ENCODE measurements around the gene G6PC3.
A peak's percentile ranks its signal among the peaks of the same experiment; 100 is the strongest.
"Not testable (repeated sequence)": the region's sequence is repeated elsewhere in the genome, so short reads cannot be mapped to it uniquely, and the experiment has no call there.

The G6PC3 gene

DNA sequence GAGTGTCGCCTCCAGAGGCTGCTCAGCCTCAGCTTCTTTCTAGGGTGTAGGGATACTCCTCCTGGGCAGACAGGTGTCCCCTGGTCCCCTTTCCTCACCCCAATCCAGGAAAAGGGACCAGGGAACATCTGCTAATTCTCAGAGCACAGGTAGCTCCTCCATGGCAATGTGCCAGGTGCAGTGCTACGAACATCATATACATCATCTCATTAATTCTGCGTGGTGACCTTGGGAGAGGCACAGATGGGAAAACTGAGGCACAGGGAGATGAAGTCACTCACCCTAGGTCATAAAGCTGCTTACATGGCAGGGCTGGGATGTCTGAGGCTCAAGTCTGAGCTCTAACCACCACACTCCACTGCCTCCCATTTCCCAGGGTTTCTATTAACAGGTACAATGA is 41.2 kb downstream of the G6PC3 start:
- FAIRE-seq, result peak; percentile 57
- TF ChIP-seq TAF1 (IDR thresholded peaks at IDR 0.05; ENCODE audit: borderline replicate concordance, low read depth, low read length), result no peak
- TF ChIP-seq POLR2A (IDR thresholded peaks at IDR 0.05; ENCODE audit: low read depth, low read length), result no peak
- no peak for TF ChIP-seq POLR2AphosphoS5 (IDR thresholded peaks at IDR 0.05; ENCODE audit: low read depth, low read length)

DNA sequence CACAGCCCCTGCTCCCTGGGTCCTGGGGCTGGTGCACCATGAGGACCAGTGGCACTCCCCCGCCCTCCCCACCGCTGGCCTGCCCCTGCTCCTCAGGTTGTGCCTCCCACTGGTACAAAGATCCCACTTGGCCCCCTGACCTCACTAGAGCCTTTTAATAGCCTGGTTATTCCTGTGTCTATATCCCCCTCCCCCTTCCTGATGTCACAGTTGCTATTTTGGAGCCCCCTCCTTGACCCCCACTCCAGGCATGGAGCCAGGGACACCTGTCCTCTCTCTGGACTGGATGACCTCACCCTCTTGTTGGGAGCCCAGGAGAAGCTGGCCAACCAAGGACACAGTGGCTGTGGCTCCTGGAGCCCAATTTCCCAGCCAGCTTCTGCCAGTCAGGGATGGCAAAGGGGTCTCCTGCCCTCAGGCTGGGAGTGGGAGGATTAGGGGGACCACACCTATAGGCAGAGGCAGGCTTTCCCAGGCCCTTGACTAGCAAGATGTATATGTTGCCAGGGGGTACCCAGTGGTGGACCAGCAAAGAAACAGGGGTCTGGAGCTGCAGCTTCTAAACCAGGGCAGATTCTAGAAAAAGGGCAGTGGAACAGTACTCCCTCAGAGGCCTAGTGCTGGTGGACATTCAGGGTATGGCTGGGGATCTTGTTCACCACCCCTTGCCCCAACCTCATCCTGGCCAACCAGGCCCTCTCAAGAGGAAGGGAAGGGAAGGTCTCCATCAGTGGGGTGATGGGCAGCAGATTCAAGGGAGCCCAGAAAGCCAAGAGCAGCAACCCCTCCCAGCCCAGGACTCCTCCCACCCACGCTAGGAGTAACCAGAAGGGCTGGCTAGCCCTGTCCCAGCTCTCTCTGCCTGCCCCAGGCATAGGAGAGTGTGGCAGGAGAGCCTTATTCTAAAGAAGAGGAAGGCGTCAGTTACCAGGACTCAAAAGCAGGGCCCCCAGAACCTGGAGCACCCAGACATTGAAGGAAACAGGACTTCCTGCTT is 42.0 kb downstream of the G6PC3 start:
- no peak for DNase-seq (ENCODE audit: insufficient read length)
- FAIRE-seq, result no peak
- TF ChIP-seq POLR2A (IDR thresholded peaks at IDR 0.05; ENCODE audit: low read depth, low read length) (no peak), POLR2AphosphoS5 (IDR thresholded peaks at IDR 0.05; ENCODE audit: low read depth, low read length) (no peak), TAF1 (IDR thresholded peaks at IDR 0.05; ENCODE audit: borderline replicate concordance, low read depth, low read length) (no peak)

More for the DNA sequence above, 41.2 kb downstream of the G6PC3 start:
- no peak for DNase-seq (ENCODE audit: insufficient read length)

GRCh38 chr17:44113382-44113781 is 42.8 kb downstream of the G6PC3 start:
- TF ChIP-seq TAF1 (IDR thresholded peaks at IDR 0.05; ENCODE audit: borderline replicate concordance, low read depth, low read length), result no peak
- no peak for TF ChIP-seq POLR2A (IDR thresholded peaks at IDR 0.05; ENCODE audit: low read depth, low read length)
- no peak for TF ChIP-seq POLR2AphosphoS5 (IDR thresholded peaks at IDR 0.05; ENCODE audit: low read depth, low read length)
- FAIRE-seq, result no peak
- DNase-seq (ENCODE audit: insufficient read length), result no peak

DNA sequence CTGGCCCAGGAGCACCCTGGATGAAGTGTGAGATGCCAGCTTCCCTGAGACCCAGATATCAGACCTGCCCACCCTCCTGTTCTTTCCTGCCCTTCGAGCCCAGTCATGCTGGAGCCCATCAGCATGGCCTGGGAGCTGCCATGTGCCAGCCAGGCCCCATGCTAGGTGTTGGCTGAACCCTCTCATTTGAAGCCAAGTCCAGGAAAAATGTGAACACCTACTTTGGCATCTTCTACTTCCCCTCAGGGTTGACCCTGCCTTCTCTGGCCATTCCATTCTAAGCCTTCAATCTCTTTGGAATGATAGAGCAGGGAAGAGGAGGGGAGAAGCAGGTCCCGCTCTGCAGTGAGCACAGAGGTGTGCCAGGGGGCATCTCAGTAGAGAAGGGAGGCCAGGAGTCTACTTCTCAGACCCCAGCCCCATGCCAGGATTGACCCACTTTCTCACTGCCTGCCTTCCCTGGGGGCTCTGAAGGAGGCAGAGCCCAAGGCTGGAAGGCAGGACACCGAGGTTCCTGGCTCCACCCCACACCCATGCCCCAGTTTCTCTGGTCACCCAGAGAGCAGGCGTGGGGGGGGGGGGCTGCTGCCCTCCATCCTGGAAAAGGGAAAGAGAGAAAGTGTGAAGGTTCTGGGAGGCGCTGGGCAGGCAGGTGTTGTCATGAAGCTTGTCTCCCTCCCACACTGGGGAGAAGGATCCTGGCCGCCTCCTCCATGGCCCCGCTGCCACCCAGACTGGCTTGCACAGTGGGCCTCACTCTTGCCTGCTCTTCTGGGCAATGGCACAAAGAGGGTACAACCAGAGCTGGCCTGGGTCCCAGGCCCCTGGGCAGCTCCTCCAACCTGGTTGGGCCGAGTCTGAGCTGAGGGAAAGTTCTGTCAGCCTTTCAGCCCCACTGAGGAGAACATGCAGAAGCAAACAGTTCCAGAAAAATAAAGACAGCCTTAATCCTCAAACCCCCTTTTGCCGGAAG is 43.6 kb downstream of the G6PC3 start:
- FAIRE-seq (no peak), DNase-seq (ENCODE audit: insufficient read length) (no peak)
- TF ChIP-seq TAF1 (IDR thresholded peaks at IDR 0.05; ENCODE audit: borderline replicate concordance, low read depth, low read length) (no peak), POLR2A (IDR thresholded peaks at IDR 0.05; ENCODE audit: low read depth, low read length) (no peak), POLR2AphosphoS5 (IDR thresholded peaks at IDR 0.05; ENCODE audit: low read depth, low read length) (no peak)

DNA sequence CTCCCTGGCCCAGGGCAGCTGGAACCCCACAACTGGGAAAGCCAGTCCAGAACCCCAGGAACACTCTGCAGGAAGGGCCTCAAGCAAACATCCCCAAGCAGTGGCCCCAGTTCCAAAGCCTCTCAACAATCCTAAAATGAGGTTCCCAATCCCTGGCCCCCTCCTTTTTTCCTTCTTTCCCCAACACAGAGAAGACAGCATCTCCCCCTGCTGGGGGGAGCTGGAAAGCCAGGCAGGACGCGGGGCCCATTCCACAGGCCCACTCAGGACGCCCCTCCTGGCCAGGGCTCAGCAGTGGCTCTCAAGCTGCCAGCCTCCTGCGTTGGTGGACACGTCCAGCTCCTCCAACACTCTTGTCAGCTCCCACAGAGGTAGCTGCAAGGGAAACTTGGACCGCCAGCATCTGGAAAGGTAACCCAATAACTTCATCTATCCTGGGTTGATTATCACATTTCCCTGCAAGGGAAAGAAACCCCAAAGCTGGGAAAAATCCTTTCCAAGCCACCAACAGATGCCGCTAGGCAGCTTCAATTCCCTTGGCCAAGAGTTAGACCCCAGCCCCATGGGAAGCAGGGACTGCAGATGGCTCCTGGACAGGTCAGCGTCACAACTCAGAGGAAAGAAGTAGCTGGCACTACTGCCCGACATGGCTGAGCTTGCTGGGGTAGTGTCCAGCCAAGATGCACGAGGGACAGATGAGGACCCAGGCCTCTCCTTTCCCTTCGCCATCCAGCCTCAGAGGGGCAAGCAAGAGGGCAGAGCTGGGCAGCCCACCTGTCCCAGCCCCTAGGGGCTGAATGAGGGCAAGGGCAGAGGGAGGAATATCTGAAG is 45.3 kb downstream of the G6PC3 start:
- DNase-seq (ENCODE audit: insufficient read length), result no peak
- no peak for FAIRE-seq
- TF ChIP-seq POLR2AphosphoS5 (IDR thresholded peaks at IDR 0.05; ENCODE audit: low read depth, low read length), result no peak
- TF ChIP-seq TAF1 (IDR thresholded peaks at IDR 0.05; ENCODE audit: borderline replicate concordance, low read depth, low read length), result no peak
- TF ChIP-seq POLR2A (IDR thresholded peaks at IDR 0.05; ENCODE audit: low read depth, low read length), result no peak

GRCh38 chr17:44117351-44117750 is 46.8 kb downstream of the G6PC3 start:
- no peak for FAIRE-seq
- TF ChIP-seq TAF1 (IDR thresholded peaks at IDR 0.05; ENCODE audit: borderline replicate concordance, low read depth, low read length) (no peak), POLR2AphosphoS5 (IDR thresholded peaks at IDR 0.05; ENCODE audit: low read depth, low read length) (no peak), POLR2A (IDR thresholded peaks at IDR 0.05; ENCODE audit: low read depth, low read length) (no peak)
- DNase-seq (ENCODE audit: insufficient read length), result no peak

- TF ChIP-seq POLR2A (IDR thresholded peaks at IDR 0.05; ENCODE audit: low read depth, low read length) (no peak), TAF1 (IDR thresholded peaks at IDR 0.05; ENCODE audit: borderline replicate concordance, low read depth, low read length) (no peak), POLR2AphosphoS5 (IDR thresholded peaks at IDR 0.05; ENCODE audit: low read depth, low read length) (no peak)
- FAIRE-seq, result no peak
- DNase-seq (ENCODE audit: insufficient read length), result no peak
Observed at GRCh38 chr17:44118427-44119050, 48.0 kb downstream of the G6PC3 start.

- TF ChIP-seq POLR2AphosphoS5 (IDR thresholded peaks at IDR 0.05; ENCODE audit: low read depth, low read length), result no peak
- no peak for TF ChIP-seq POLR2A (IDR thresholded peaks at IDR 0.05; ENCODE audit: low read depth, low read length)
- no peak for TF ChIP-seq TAF1 (IDR thresholded peaks at IDR 0.05; ENCODE audit: borderline replicate concordance, low read depth, low read length)
- no peak for FAIRE-seq
- DNase-seq (ENCODE audit: insufficient read length), result no peak
Observed at GRCh38 chr17:44119062-44119461, 48.5 kb downstream of the G6PC3 start.

GRCh38 chr17:44119798-44120197 is 49.3 kb downstream of the G6PC3 start:
- no peak for FAIRE-seq
- TF ChIP-seq TAF1 (IDR thresholded peaks at IDR 0.05; ENCODE audit: borderline replicate concordance, low read depth, low read length), result no peak
- no peak for TF ChIP-seq POLR2A (IDR thresholded peaks at IDR 0.05; ENCODE audit: low read depth, low read length)
- no peak for DNase-seq (ENCODE audit: insufficient read length)

DNA sequence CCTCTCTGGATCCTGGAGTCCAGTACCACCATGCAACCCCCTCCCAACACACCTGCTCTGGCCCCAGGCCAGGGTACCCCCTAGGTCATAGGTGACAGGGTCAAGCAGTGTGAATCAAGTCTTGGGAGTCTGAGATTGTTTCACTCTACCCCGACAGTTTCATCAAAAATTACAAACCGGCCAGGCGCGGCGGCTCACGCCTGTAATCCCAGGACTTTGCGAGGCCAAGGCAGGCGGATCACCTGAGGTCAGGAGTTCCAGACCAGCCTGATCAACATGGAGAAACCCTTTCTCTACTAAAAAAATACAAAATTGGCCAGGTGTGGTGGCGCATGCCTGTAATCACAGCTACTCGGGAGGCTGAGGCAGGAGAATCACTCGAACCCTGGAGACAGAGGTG is 49.7 kb downstream of the G6PC3 start:
- DNase-seq (ENCODE audit: insufficient read length); FAIRE-seq: not testable (repeated sequence)
